HG03135 (cell line): ENCODE results near the gene MCRIP2.

ENCODE experiments used
- ATAC-seq: cut with Tn5 transposase; IDR thresholded peaks from one replicate; pipeline ENCODE4 v1.9.1; 2021; ENCODE audit warnings: mild to moderate bottlenecking, moderate library complexity; ENCODE audit not compliant: unreplicated experiment

Gene MCRIP2

GRCh38 chr16:647173-647902, 5.7 kb downstream of the MCRIP2 start:
- no peak for ATAC-seq

- ATAC-seq: no peak
Observed at GRCh38 chr16:648071-648780, 6.6 kb downstream of the MCRIP2 start.

GRCh38 chr16:648781-649589, 7.4 kb downstream of the MCRIP2 start, which contains the start of gene WDR90:
Gene WDR90, plus strand, starts transcription at chr16:649365. Its CDS starts 52 bp downstream, at chr16:649417.
- peak; percentile 68 for ATAC-seq

GRCh38 chr16:649631-650030, 8.0 kb downstream of the MCRIP2 start:
- ATAC-seq: no peak

- ATAC-seq: no peak
Observed at GRCh38 chr16:651844-652243, 10.2 kb downstream of the MCRIP2 start.

GRCh38 chr16:652454-653305, 11.1 kb downstream of the MCRIP2 start:
- no peak for ATAC-seq

GRCh38 chr16:654034-654433, 12.4 kb downstream of the MCRIP2 start:
- no peak for ATAC-seq

GRCh38 chr16:657487-657886, 15.9 kb downstream of the MCRIP2 start:
- ATAC-seq: no peak

- no peak for ATAC-seq
Observed at GRCh38 chr16:658679-659571, 17.3 kb downstream of the MCRIP2 start.

GRCh38 chr16:659618-660017, 18.0 kb downstream of the MCRIP2 start:
- ATAC-seq: no peak

GRCh38 chr16:660132-660458, 18.5 kb downstream of the MCRIP2 start:
- ATAC-seq: no peak

GRCh38 chr16:660459-661183, 19.0 kb downstream of the MCRIP2 start:
- ATAC-seq: no peak

GRCh38 chr16:661184-661821, 19.7 kb downstream of the MCRIP2 start:
- ATAC-seq: no peak

- ATAC-seq: no peak
Observed at GRCh38 chr16:662095-662494, 20.5 kb downstream of the MCRIP2 start.

- no peak for ATAC-seq
Observed at GRCh38 chr16:662597-662996, 21.0 kb downstream of the MCRIP2 start.

- no peak for ATAC-seq
Observed at GRCh38 chr16:666572-666971, 24.9 kb downstream of the MCRIP2 start.

- no peak for ATAC-seq
Observed at GRCh38 chr16:667113-667779, 25.6 kb downstream of the MCRIP2 start.
